Kidney (tissue), 14 donors: ENCODE results near the gene ANKRD42. TPM values are rescaled to one million over a fixed set of nuclear protein-coding genes. Genes with fewer than 3 reads are reported as not detected.

Experiments
- DNase-seq, 5 donors: peaks; one replicate each; pipeline ENCODE4 v3.0.0-alpha.2; 2013 to 2020
- FAIRE-seq: peaks from 2 replicates; lab custom pipeline; 2012; peaks lifted over from hg19 to GRCh38; lab: Jason Lieb, UNC
- H3K27ac ChIP-seq, 2 donors: one replicate each; pipeline ENCODE4 v1.7.0; 2013; ENCODE audit warnings: low read depth in 2 of 2, low read length in 2 of 2, inconsistent platforms in 1 of 2
- H3K27me3 ChIP-seq: one replicate; pipeline ENCODE4 v1.7.1; 2013; ENCODE audit warnings: low read length, inconsistent platforms; ENCODE audit not compliant: control insufficient read depth, insufficient read depth
- H3K36me3 ChIP-seq, 3 donors: one replicate each; pipeline versions ENCODE4 v1.7.0 to v1.7.1; 2013; ENCODE audit warnings: low read length in 3 of 3, control low read depth in 1 of 3, inconsistent platforms in 1 of 3; ENCODE audit not compliant: insufficient read depth in 3 of 3, control insufficient read depth in 2 of 3
- H3K4me1 ChIP-seq, 3 donors: one replicate each; pipeline versions ENCODE4 v1.7.0 to v1.7.1; 2013; ENCODE audit warnings: low read length in 3 of 3, inconsistent platforms in 1 of 3, low read depth in 1 of 3; ENCODE audit not compliant: control insufficient read depth in 2 of 3, insufficient read depth in 2 of 3
- H3K4me3 ChIP-seq, 3 donors: one replicate each; pipeline versions ENCODE4 v1.7.0 to v1.8.1; 2013; ENCODE audit warnings: low read length in 3 of 3, control low read depth in 1 of 3, inconsistent platforms in 1 of 3
- H3K9ac ChIP-seq, 3 donors: one replicate each; pipeline versions ENCODE4 v1.7.0 to v1.7.1; 2013; ENCODE audit warnings: low read length in 3 of 3, control low read depth in 1 of 3, inconsistent platforms in 1 of 3
- H3K9me3 ChIP-seq, 3 donors: one replicate each; pipeline versions ENCODE4 v1.7.0 to v1.7.1; 2013; ENCODE audit warnings: low read length in 3 of 3, control low read depth in 1 of 3, inconsistent platforms in 1 of 3; ENCODE audit not compliant: control insufficient read depth in 2 of 3, insufficient read depth in 1 of 3
- CTCF ChIP-seq: IDR thresholded peaks from 3 replicates; pipeline ENCODE4 v1.5.1; 2012; ENCODE audit warnings: mild to moderate bottlenecking, moderate library complexity, borderline replicate concordance; ENCODE audit not compliant: insufficient read depth; ENCODE audit errors: extremely low read depth
- intact Hi-C: fragments of 100-400 bp; cut with DNase I; formaldehyde crosslinking; loops from one replicate; pipeline ENCODE4 v1.11.1; 2022
- polyA plus RNA-seq: library from polyadenylated mRNA; stranded (reverse); fragments of 350-450 nt; fragmentation: Illumina TruSeq; extraction: RNeasy Lipid Tissue Mini Kit (QIAGEN cat#74804); gene quantifications from one replicate; pipeline ENCODE4 v1.2.3, GENCODE V29; 2014; ENCODE audit warnings: low read depth, low replicate concordance; ENCODE audit not compliant: insufficient read depth
- total RNA-seq: library from RNA; stranded (reverse); fragmentation: NEBNext Ultra II Directional; extraction: Animal tissue kit (Norgen Biotek cat#: 25700); gene quantifications from one replicate; pipeline ENCODE4 v1.2.1, GENCODE V29; 2021
- donor health status: control.
- donor health status: control.
- donor health status: control.
- donor health status: control.
- donor health status: control.
- donor health status: DM: yes; HTN: yes; CAD: no.
- donor health status: Normal renal cell carcinoma (clear cell type).

Gene ANKRD42
- total and polyA plus RNA-seq, 2 donors from 2014 or later = 12.1 to 22.5 TPM

- H3K4me3 ChIP-seq = no peak overlapping the region
- no peak overlapping the region for H3K9ac ChIP-seq
- no peaks in the 10 kb centered on the region for H3K4me1 ChIP-seq
- H3K9me3 ChIP-seq = no peaks in the 10 kb centered on the region
- intact Hi-C loops = no loop called here
- FAIRE-seq = no peak
- TF ChIP-seq CTCF = no peak
- no peak for DNase-seq
- no peak overlapping the region for H3K27ac ChIP-seq
- no peaks in the 10 kb centered on the region for H3K27me3 ChIP-seq
- no peaks in the 10 kb centered on the region for H3K36me3 ChIP-seq
Measured at GRCh38 chr11:83223457-83223856, 29.9 kb downstream of the ANKRD42 start.

GRCh38 chr11:83235825-83236224 is 42.3 kb downstream of the ANKRD42 start:
- FAIRE-seq (no peak), DNase-seq (no peak)
- Histone ChIP-seq H3K9ac (no peak overlapping the region), H3K27me3 (no peaks in the 10 kb centered on the region), H3K9me3 (no peaks in the 10 kb centered on the region), H3K36me3 (no peaks in the 10 kb centered on the region), H3K4me3 (no peak overlapping the region), H3K4me1 (no peaks in the 10 kb centered on the region), H3K27ac (no peak overlapping the region)
- intact Hi-C loops = no loop called here
- no peak for TF ChIP-seq CTCF

- no peaks in the 10 kb centered on the region for H3K9me3 ChIP-seq
- no peak overlapping the region for H3K9ac ChIP-seq
- no peaks in the 10 kb centered on the region for H3K36me3 ChIP-seq
- no peak overlapping the region for H3K4me3 ChIP-seq
- intact Hi-C loops = no loop called here
- FAIRE-seq (no peak), DNase-seq (no peak)
- no peak overlapping the region for H3K27ac ChIP-seq
- TF ChIP-seq CTCF = no peak
- no peaks in the 10 kb centered on the region for H3K4me1 ChIP-seq
- no peaks in the 10 kb centered on the region for H3K27me3 ChIP-seq
Measured at GRCh38 chr11:83238111-83238510, 44.6 kb downstream of the ANKRD42 start.

- peak; percentile 63 for TF ChIP-seq CTCF
- Histone ChIP-seq H3K9me3 (no peaks in the 10 kb centered on the region), H3K36me3 (peaks cover 0 to 3% (median 0%) of the 10 kb centered on the region in 3 donors), H3K9ac (no peak overlapping the region), H3K27ac (no peak overlapping the region), H3K4me3 (no peak overlapping the region), H3K4me1 (no peaks in the 10 kb centered on the region), H3K27me3 (no peaks in the 10 kb centered on the region)
- FAIRE-seq (peak; percentile 64), DNase-seq (peak in 3 of 5 donors; percentile 43 to 76 (median 54))
- intact Hi-C loops = no loop called here
Measured at GRCh38 chr11:83241291-83241946, 47.9 kb downstream of the ANKRD42 start.
